Right forelimb (tissue), 1 donor: ENCODE results near the gene NR4A1.

ENCODE experiments used
- DNase-seq: peaks from one replicate; pipeline ENCODE4 v3.0.0-alpha.2; 2018

NR4A1 gene

GRCh38 chr12:52018433-52019112 lies 32.7 kb upstream of the NR4A1 start:
- DNase-seq: no peak

DNA sequence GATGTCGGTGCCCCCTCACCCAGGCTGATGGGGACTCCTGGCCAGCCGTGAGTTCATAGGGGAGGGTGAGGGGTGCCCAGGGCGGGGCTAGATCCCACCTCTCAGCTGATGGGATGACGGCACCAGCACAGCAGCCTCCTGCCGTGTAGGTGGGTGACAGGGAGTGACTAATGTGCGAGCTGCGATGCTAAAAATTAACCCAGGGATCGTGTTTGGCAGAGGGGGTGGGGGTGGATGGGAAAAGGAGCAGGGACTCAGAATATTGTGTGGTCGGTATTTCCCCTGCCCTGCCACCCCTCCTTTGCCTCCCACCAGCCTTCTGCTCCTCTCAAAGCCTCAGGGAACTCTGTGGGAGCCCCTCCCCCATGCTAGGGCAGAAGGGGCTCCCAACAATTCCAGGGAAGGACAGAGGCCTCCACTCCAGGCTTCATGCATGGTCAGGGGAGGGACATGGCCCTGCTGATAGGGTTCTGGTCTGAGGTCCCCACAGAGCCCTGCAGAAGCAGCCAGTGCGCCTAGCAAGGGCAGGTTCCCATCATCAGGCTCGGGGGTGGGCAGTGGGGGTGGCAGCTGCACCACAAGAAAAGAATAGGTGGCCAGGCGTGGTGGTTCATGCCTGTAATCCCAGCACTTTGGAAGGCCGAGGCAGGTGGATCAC lies 32.0 kb upstream of the NR4A1 start:
- no peak for DNase-seq

DNA sequence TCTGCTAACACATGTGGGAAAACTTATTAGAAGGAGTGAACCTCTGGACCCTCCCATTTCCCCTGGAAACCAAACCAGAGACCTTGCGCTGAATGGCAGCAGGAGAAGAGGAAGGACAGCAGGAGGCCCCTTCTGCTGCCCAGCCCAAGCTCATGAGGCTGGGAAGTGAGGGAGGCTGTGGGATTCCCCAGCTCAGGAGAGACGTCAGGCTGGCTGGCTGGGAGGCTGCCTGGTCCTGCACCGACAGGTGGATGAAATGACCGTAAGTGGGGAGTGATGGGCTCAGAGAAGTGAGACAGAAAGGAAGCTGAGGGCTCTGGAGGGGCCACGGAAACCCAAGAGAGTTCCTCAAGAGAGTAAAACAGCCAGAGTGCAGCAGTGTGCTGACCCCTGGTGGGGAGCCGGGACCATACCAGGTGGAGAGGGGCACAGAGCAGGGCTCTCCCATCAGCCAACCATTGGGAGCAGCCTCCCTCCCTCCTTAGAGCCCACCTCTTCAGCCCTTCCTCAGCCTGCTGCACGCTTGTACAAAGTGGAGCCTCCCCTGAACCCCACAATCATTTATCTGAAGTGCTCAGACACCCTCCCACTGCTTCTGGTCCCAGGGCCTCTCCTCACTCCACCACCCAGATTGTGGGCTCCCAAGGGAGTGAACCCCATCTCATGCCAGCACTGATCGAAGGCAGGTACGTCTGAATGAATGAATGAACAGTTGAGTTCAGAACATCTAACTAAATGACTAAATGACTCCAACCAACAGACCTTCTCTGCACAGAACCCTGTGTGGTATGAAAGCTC lies 30.5 kb upstream of the NR4A1 start:
- peak; percentile 70 for DNase-seq

- DNase-seq: no peak
These were observed 28.4 kb upstream of the NR4A1 start for GRCh38 chr12:52022841-52023181.

- peak; percentile 91 for DNase-seq
These were observed 27.9 kb upstream of the NR4A1 start for GRCh38 chr12:52023182-52023975.

- no peak for DNase-seq
These were observed 27.1 kb upstream of the NR4A1 start for GRCh38 chr12:52023976-52024688.

DNA sequence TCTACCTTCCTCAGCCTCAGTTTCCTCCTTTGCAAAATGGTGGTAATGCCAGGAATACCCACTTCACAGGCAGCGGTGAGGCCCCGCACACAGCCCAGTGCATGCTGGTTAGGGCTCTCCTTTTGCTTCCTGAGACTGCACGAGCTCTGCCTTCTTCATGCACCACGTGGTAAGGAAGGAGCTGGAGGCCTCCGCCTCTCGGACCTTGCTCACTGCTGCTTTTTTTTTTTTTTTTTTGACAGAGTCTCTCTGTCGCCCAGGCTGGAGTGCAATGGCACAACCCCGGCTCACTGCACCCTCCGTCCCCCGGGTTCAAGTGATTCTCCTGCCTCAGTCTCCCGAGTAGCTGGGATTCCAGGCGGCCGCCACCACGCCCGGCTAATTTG lies 26.4 kb upstream of the NR4A1 start:
- DNase-seq: no peak

DNA sequence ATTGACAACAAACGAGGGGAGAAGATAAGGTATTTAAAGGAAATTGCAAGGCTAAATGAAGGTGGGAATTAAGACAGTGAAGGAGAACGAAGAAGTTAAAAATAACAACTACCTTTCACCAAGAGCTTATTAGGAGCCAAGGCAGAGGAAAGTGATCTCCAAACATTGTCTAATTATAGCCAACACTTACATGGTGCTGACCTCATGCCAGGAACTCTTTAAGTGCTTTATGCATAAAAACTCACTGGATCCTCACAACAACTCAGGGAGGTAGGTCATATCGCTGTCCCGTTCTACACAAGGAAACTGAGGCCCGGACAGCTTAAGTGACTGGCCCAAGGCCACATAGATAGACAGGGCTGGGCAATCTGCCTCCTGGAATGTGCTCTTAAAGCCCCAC lies 25.0 kb upstream of the NR4A1 start:
- no peak for DNase-seq

GRCh38 chr12:52027085-52027843 lies 24.0 kb upstream of the NR4A1 start:
- no peak for DNase-seq

DNA sequence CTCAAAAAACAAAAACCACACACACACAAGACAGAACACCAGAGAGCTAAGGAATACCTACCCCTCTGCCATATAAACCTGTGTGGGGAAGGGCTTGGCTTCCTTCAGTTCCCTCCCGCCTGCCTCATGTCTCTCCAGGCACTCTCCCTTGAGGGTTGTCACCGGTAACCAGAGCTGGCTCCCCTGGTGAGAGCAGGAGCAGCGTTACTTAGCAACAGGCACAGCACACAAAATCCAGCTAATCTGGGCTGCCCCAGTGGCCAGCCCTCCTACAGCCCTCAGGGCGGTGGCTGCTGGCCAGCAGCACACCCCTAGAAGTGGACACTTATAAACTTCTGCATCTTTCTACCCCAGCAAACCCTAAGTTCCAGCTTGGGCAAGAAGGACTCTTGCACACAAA lies 21.6 kb upstream of the NR4A1 start:
- no peak for DNase-seq

GRCh38 chr12:52032446-52032803 lies 18.8 kb upstream of the NR4A1 start:
- DNase-seq: no peak

- peak; percentile 98 for DNase-seq
These were observed 18.3 kb upstream of the NR4A1 start for GRCh38 chr12:52032804-52033445.

- no peak for DNase-seq
These were observed 17.6 kb upstream of the NR4A1 start for GRCh38 chr12:52033446-52034140.

GRCh38 chr12:52035190-52035589 lies 16.1 kb upstream of the NR4A1 start:
- no peak for DNase-seq

- no peak for DNase-seq
These were observed 15.3 kb upstream of the NR4A1 start for GRCh38 chr12:52035926-52036325.

DNA sequence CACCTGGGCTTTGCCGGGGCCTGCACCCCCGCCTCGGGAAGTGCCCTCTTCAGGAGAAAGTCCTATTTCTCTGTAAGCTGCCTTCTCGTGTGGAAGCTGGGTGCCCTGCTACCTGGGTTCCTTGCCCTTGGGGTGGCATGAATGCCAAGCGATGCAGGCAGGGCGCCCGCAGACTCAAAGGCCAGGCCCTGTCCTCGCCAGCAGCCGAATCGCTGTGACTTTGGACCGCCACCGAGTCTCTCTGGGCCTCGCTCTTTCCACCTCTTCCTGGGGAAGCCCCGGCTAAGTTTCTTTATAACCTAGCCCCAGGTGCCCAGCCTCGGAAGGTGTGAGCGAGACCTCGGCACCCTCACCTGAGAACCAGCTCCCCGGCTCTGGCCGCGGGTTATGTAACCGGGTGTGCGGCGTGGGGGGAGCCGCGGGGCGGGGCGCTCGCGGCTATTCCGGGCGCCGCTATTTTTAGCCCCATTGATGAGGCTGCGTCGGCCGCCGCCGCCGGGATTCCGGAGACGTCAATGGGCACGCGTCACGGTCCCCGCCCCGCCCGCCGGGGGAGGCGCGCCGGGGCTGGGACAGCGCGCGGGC lies 14.6 kb upstream of the NR4A1 start:
- DNase-seq: peak; percentile 92

GRCh38 chr12:52037248-52037861 lies 13.9 kb upstream of the NR4A1 start:
- peak; percentile 80 for DNase-seq

GRCh38 chr12:52038447-52038846 lies 12.8 kb upstream of the NR4A1 start:
- DNase-seq: no peak

DNA sequence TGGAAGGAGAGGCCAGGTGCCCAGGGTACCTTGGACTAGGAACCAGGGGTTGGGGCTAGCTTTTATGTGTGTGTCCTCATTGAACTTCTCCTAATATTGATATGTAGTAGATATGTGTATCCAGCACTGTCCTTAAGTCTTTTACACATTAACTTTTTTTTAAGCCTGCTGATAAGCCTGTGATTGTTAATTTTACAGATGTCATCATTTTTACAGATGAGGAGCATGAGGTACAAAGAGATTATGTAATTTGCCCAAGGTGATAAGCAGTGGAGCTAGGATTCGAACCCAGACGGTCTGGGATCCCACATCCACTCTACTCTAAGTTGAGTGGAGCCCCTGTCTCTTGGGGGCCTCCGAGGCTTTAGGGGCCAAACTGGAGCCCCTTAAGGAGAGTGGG lies 10.2 kb upstream of the NR4A1 start:
- no peak for DNase-seq

GRCh38 chr12:52041695-52042123 lies 9.5 kb upstream of the NR4A1 start:
- no peak for DNase-seq
